Endothelial cell (in vitro differentiated cells): ENCODE results near the gene SPINK2. TPM values are rescaled to one million over a fixed set of nuclear protein-coding genes. Genes with fewer than 3 reads are reported as not detected.

Experiments used
- DNase-seq: peaks from one replicate; pipeline ENCODE4 v3.0.0; 2021; ENCODE audit warnings: low spot score
- H3K27ac Mint-ChIP-seq: one replicate; pipeline ENCODE4 v1.8.0; 2021; ENCODE audit warnings: mixed read lengths, inconsistent platforms; ENCODE audit not compliant: unreplicated experiment
- H3K27me3 Mint-ChIP-seq: one replicate; pipeline ENCODE4 v1.8.0; 2021; ENCODE audit warnings: mild to moderate bottlenecking, moderate library complexity, mixed read lengths, inconsistent platforms; ENCODE audit not compliant: unreplicated experiment
- H3K36me3 Mint-ChIP-seq: one replicate; pipeline ENCODE4 v1.8.0; 2021; ENCODE audit warnings: mild to moderate bottlenecking, low read depth, mixed read lengths, inconsistent platforms; ENCODE audit not compliant: unreplicated experiment
- H3K4me1 Mint-ChIP-seq: one replicate; pipeline ENCODE4 v1.8.0; 2021; ENCODE audit warnings: mild to moderate bottlenecking, mixed read lengths, inconsistent platforms; ENCODE audit not compliant: unreplicated experiment
- H3K4me3 Mint-ChIP-seq: one replicate; pipeline ENCODE4 v1.8.0; 2021; ENCODE audit warnings: mild to moderate bottlenecking, mixed read lengths, inconsistent platforms; ENCODE audit not compliant: unreplicated experiment
- H3K9me3 Mint-ChIP-seq: one replicate; pipeline ENCODE4 v1.8.0; 2021; ENCODE audit warnings: mixed read lengths, inconsistent platforms; ENCODE audit not compliant: unreplicated experiment
- CTCF ChIP-seq: fragments of 200-600 bp; sonication (generic); IDR thresholded peaks from one replicate; pipeline ENCODE4 v1.5.0; 2021; ENCODE audit warnings: antibody characterized with exemption; ENCODE audit not compliant: unreplicated experiment
- long read RNA-seq: library from polyadenylated mRNA; unstranded; transcript quantifications from one replicate; pipeline ENCODE4 v2.0.0, GENCODE V29; 2020; ENCODE audit not compliant: unreplicated experiment
- total RNA-seq: library from RNA; stranded (reverse); fragmentation: NEBNext Ultra II Directional; extraction: Animal tissue kit (Norgen Biotek cat#: 25700); gene quantifications from one replicate; pipeline ENCODE4 v1.2.1, GENCODE V29; 2021; ENCODE audit not compliant: unreplicated experiment

The SPINK2 gene
- not detected for total RNA-seq
- long read RNA-seq, result 0 reads

- no peaks in the 10 kb centered on the region for H3K36me3 Mint-ChIP-seq
- peak; percentile 46 for DNase-seq
- H3K4me3 Mint-ChIP-seq, result peak within 1 kb of the TSS; percentile 62
- peaks cover 7% of the 10 kb centered on the region for H3K4me1 Mint-ChIP-seq
- H3K27ac Mint-ChIP-seq, result no peak within 1 kb of the TSS
- TF ChIP-seq CTCF, result no peak
- H3K9me3 Mint-ChIP-seq, result no peaks in the 10 kb centered on the region
- peaks cover 8% of the 10 kb centered on the region for H3K27me3 Mint-ChIP-seq
Measured at GRCh38 chr4:56821381-56822243, at the start of gene SPINK2. SPINK2 (minus strand) TSS chr4:56821701; CDS start chr4:56821662, 39 bp downstream.

GRCh38 chr4:56870946-56871345 lies 49.4 kb upstream of the SPINK2 start:
- peaks cover 8% of the 10 kb centered on the region for H3K4me1 Mint-ChIP-seq
- H3K27me3 Mint-ChIP-seq, result no peaks in the 10 kb centered on the region
- no peaks in the 10 kb centered on the region for H3K36me3 Mint-ChIP-seq
- TF ChIP-seq CTCF, result no peak
- no peak overlapping the region for H3K4me3 Mint-ChIP-seq
- H3K9me3 Mint-ChIP-seq, result no peaks in the 10 kb centered on the region
- H3K27ac Mint-ChIP-seq, result no peak overlapping the region
- DNase-seq, result no peak

GRCh38 chr4:56863441-56864139 lies 42.1 kb upstream of the SPINK2 start:
- no peak for DNase-seq
- TF ChIP-seq CTCF, result no peak
- Mint-ChIP-seq H3K27me3 (no peaks in the 10 kb centered on the region), H3K4me1 (no peaks in the 10 kb centered on the region), H3K9me3 (no peaks in the 10 kb centered on the region), H3K4me3 (no peak overlapping the region), H3K27ac (no peak overlapping the region), H3K36me3 (no peaks in the 10 kb centered on the region)

- peaks cover 3% of the 10 kb centered on the region for H3K27me3 Mint-ChIP-seq
- no peaks in the 10 kb centered on the region for H3K36me3 Mint-ChIP-seq
- H3K27ac Mint-ChIP-seq, result no peak overlapping the region
- DNase-seq, result no peak
- no peaks in the 10 kb centered on the region for H3K9me3 Mint-ChIP-seq
- TF ChIP-seq CTCF, result no peak
- no peaks in the 10 kb centered on the region for H3K4me1 Mint-ChIP-seq
- H3K4me3 Mint-ChIP-seq, result no peak overlapping the region
Measured at GRCh38 chr4:56861360-56861759, 39.9 kb upstream of the SPINK2 start.

- no peak for TF ChIP-seq CTCF
- Mint-ChIP-seq H3K36me3 (no peaks in the 10 kb centered on the region), H3K9me3 (no peaks in the 10 kb centered on the region), H3K4me1 (no peaks in the 10 kb centered on the region), H3K4me3 (no peak overlapping the region), H3K27me3 (peaks cover 3% of the 10 kb centered on the region), H3K27ac (no peak overlapping the region)
- DNase-seq, result no peak
Measured at GRCh38 chr4:56860781-56861180, 39.3 kb upstream of the SPINK2 start.
